GM12878 (cell line): ENCODE data around the gene MOXD1. TPM values are rescaled to one million over a fixed set of nuclear protein-coding genes. Genes with fewer than 3 reads are reported as not detected.

Experiments
- ATAC-seq: fragments of 200-7000 bp; cut with Tn5 transposase; 3 replicates; pipeline ENCODE4 v1.9.1; 2020; ENCODE audit warnings: mild to moderate bottlenecking, moderate library complexity
- BruUV-seq: library from RNA; stranded (reverse); fragments of 400-500 nt; replicated peaks from 2 replicates; lab custom pipeline; 2021; lab: Mats Ljungman, UMichigan
- CTCF ChIA-PET: fragments of 300-600 bp; sonication (Branson Sonifier 250); formaldehyde crosslinking; extraction: SDS; loops from one replicate; lab custom pipeline; 2021; ENCODE audit warnings: inconsistent platforms; lab: Yijun Ruan, JAX
- POLR2A ChIA-PET: fragments of 350-600 bp; formaldehyde crosslinking; extraction: SDS; loops from one replicate; lab custom pipeline; 2021; ENCODE audit warnings: inconsistent platforms; lab: Charles Lee
- RAD21 ChIA-PET: fragments of 300-600 bp; sonication (Branson Sonifier 250); formaldehyde crosslinking; loops from one replicate; lab custom pipeline; 2023; ENCODE audit warnings: antibody characterized with exemption; ENCODE audit not compliant: unreplicated experiment; lab: Charles Lee
- SMC1A ChIA-PET: fragments of 300-600 bp; sonication (Branson Sonifier 250); formaldehyde crosslinking; loops from one replicate; lab custom pipeline; 2023; ENCODE audit not compliant: unreplicated experiment, uncharacterized antibody; lab: Charles Lee
- DNase-seq: peaks from one replicate; pipeline ENCODE4 v3.0.0-alpha.2; 2011; ENCODE audit warnings: low read depth, low spot score
- FAIRE-seq: peaks from 3 replicates; lab custom pipeline; 2011; peaks lifted over from hg19 to GRCh38; lab: Jason Lieb, UNC
- H2AFZ ChIP-seq: 2 replicates; pipeline ENCODE4 v1.6.0; 2011; ENCODE audit warnings: low read depth, low read length, control low read depth; ENCODE audit not compliant: control insufficient read depth
- H3K27ac ChIP-seq: 2 replicates; pipeline ENCODE4 v1.5.1; 2011; ENCODE audit warnings: control low read depth; ENCODE audit not compliant: control insufficient read depth, insufficient read depth
- H3K27me3 ChIP-seq, 2 experiments: replicated peaks in 1 of 2; 2 replicates each; pipeline versions ENCODE4 v1.6.0 to v1.6.1; 2011; ENCODE audit warnings: low read length in 1 of 2; ENCODE audit not compliant: control insufficient read depth in 2 of 2, insufficient read depth in 2 of 2
- H3K36me3 ChIP-seq, 2 experiments: 2 replicates each; pipeline ENCODE4 v1.5.1; 2011; ENCODE audit warnings: low read length in 1 of 2; ENCODE audit not compliant: control insufficient read depth in 2 of 2, insufficient read depth in 2 of 2
- H3K4me1 ChIP-seq: 2 replicates; pipeline ENCODE4 v1.6.1; 2011; ENCODE audit warnings: mild to moderate bottlenecking, low read length, moderate library complexity, mixed read lengths; ENCODE audit not compliant: control insufficient read depth, insufficient read depth
- H3K4me2 ChIP-seq: 2 replicates; pipeline ENCODE4 v1.6.0; 2011; ENCODE audit warnings: control low read depth; ENCODE audit not compliant: control insufficient read depth, insufficient read depth
- H3K4me3 ChIP-seq: fragments of 200-600 bp; sonication (generic); 2 replicates; pipeline ENCODE4 v1.5.1; 2016
- H3K79me2 ChIP-seq: 2 replicates; pipeline ENCODE4 v1.6.0; 2011; ENCODE audit warnings: low read length; ENCODE audit not compliant: control insufficient read depth, insufficient read depth
- H3K9ac ChIP-seq: 2 replicates; pipeline ENCODE4 v1.8.0; 2011; ENCODE audit warnings: low read length, control low read depth, mixed read lengths; ENCODE audit not compliant: control insufficient read depth, insufficient read depth
- H3K9me3 ChIP-seq: replicated peaks from 3 replicates; pipeline ENCODE4 v1.5.1; 2011; ENCODE audit warnings: mild to moderate bottlenecking, low read length; ENCODE audit not compliant: control insufficient read depth, insufficient read depth
- H4K20me1 ChIP-seq: 2 replicates; pipeline ENCODE4 v1.6.0; 2011; ENCODE audit not compliant: control insufficient read depth, insufficient read depth
- BCL11A ChIP-seq: IDR thresholded peaks from 2 replicates; pipeline ENCODE4 v1.6.1; 2011; ENCODE audit warnings: low read depth, low read length
- BMI1 ChIP-seq: fragments of 450-650 bp; IDR thresholded peaks from 2 replicates; pipeline ENCODE4 v1.6.1; 2016; ENCODE audit warnings: mild to moderate bottlenecking, moderate library complexity, borderline replicate concordance
- E4F1 ChIP-seq: fragments of 450-650 bp; IDR thresholded peaks from 2 replicates; pipeline ENCODE4 v1.6.1; 2018; ENCODE audit warnings: borderline replicate concordance, mild to moderate bottlenecking; ENCODE audit not compliant: partially characterized antibody
- MTA2 ChIP-seq: fragments of 450-650 bp; IDR thresholded peaks from 2 replicates; pipeline ENCODE4 v1.6.1; 2016; ENCODE audit warnings: low read depth, mild to moderate bottlenecking, moderate library complexity
- MYC ChIP-seq: IDR thresholded peaks from 2 replicates; pipeline ENCODE4 v1.6.1; 2011; ENCODE audit warnings: mild to moderate bottlenecking, low read length, moderate library complexity, inconsistent platforms; ENCODE audit not compliant: insufficient read depth, insufficient replicate concordance, insufficient read length, severe bottlenecking
- RB1 ChIP-seq: fragments of 450-650 bp; formaldehyde crosslinking; IDR thresholded peaks from 2 replicates; pipeline ENCODE4 v1.6.1; 2017; ENCODE audit warnings: mild to moderate bottlenecking, borderline replicate concordance
- RELB ChIP-seq: fragments of 450-650 bp; IDR thresholded peaks from 2 replicates; pipeline ENCODE4 v1.6.1; 2017; ENCODE audit warnings: low read depth, mild to moderate bottlenecking, moderate library complexity
- SREBF2 ChIP-seq: IDR thresholded peaks from 2 replicates; pipeline ENCODE4 v1.6.1; 2012; ENCODE audit warnings: mild to moderate bottlenecking, low read length
- STAT1 ChIP-seq: fragments of 450-650 bp; conservative IDR thresholded peaks from 2 replicates; pipeline ENCODE4 v1.6.1; 2014; ENCODE audit warnings: antibody characterized with exemption, mild to moderate bottlenecking
- ZNF384 ChIP-seq: IDR thresholded peaks from 2 replicates; pipeline ENCODE4 v1.6.1; 2012; ENCODE audit warnings: low read depth, mild to moderate bottlenecking, low read length, improper control_type of control experiment, borderline replicate concordance
- WGBS: methylation state at CpG from one replicate; pipeline ENCODE4 v1.1.6; 2016; ENCODE audit warnings: low lambda C conversion rate; ENCODE audit not compliant: insufficient replicate concordance, insufficient coverage; ENCODE audit errors: missing lambda C conversion rate; 5-methylcytosine and 5-hydroxymethylcytosine counted together
- in situ Hi-C: fragments of 300-500 bp; cut with MboI; formaldehyde crosslinking; loops from 9 replicates; pipeline ENCODE4 v1.14.3; 2018; ENCODE audit warnings: mixed read lengths
- intact Hi-C: fragments of 100-400 bp; cut with micrococcal nuclease; formaldehyde crosslinking; loops from one replicate; pipeline ENCODE4 v1.14.2; 2022; ENCODE audit not compliant: unreplicated experiment
- polyA plus RNA-seq, 11 experiments: library from polyadenylated mRNA; depleted of rRNA in 4 of 11; unstranded in 6 of 11; stranded (reverse) in 5 of 11; fragments of >200 nt; fragmentation: Nextera tagmentation in 4 of 11; fragmentation: Illumina TruSeq in 1 of 11; extraction: Ambion mirVana in 4 of 11; extraction: Trizol in 1 of 11; gene quantifications; 1 replicate in 1 of 11; 2 replicates in 10 of 11; pipeline versions ENCODE4 v1.2.1 to v1.2.3, GENCODE V29; 2011 to 2016; ENCODE audit warnings: inconsistent platforms in 2 of 11, missing spikeins in 2 of 11, low read depth in 1 of 11
- total RNA-seq, 4 experiments: library from RNA; depleted of rRNA in 3 of 4; stranded (reverse); fragments of >200 nt in 3 of 4; fragmentation: Illumina TruSeq in 1 of 4; extraction: Trizol in 1 of 4; gene quantifications; 2 replicates each; pipeline versions ENCODE4 v1.2.1 to v1.2.3, GENCODE V29; 2013 to 2021
- TF ChIP-seq, protein P1 (sequence below): fragments of 450-650 bp; IDR thresholded peaks from 2 replicates; pipeline ENCODE4 v1.6.1; 2017; ENCODE audit warnings: mild to moderate bottlenecking, moderate library complexity
- TF ChIP-seq, protein P2 (sequence below): fragments of 450-650 bp; conservative IDR thresholded peaks from 2 replicates; pipeline ENCODE4 v1.6.1; 2017; ENCODE audit warnings: mild to moderate bottlenecking, moderate library complexity

MOXD1 gene
- total and polyA plus RNA-seq, 10 of the 15 experiments (the other 5 are each of a cell fraction or from before 2014, with no cell fraction given): 0.03 to 2.1 (median 0.64) TPM

GRCh38 chr6:132286298-132287019 is 114.8 kb downstream of the MOXD1 start:
- Histone ChIP-seq H3K4me1 (peaks cover 3% of the 10 kb centered on the region), H3K36me3 (no peaks in the 10 kb centered on the region), H2AFZ (no peak overlapping the region), H3K4me3 (no peak overlapping the region), H3K27me3 (no peaks in the 10 kb centered on the region; a peak in 1 of 4 replicates), H3K9ac (no peak overlapping the region), H3K27ac (no peak overlapping the region), H3K79me2 (no peaks in the 10 kb centered on the region), H4K20me1 (no peaks in the 10 kb centered on the region), H3K4me2 (no peak overlapping the region), H3K9me3 (no peaks in the 10 kb centered on the region)
- in situ Hi-C loops: no loop called here
- intact Hi-C loops: loop anchor here (10.0 kb wide), 1 partner anchor 378 kb away; no protein-coding TSS in a partner anchor
- ChIA-PET POLR2A (no interaction called here), RAD21 (no interaction called here), SMC1A (no interaction called here), CTCF (interaction anchor here (0.6 to 15.9 kb wide), 3 partner anchors 3 to 144 kb away, joined by 3 to 462 read pairs (median 462); no protein-coding TSS in a partner anchor)
- no peak for FAIRE-seq
- no peak for DNase-seq
- 47% methylated on average over 5 of the region's 5 CpGs for WGBS
- peak; percentile 72 for ATAC-seq
- no TSS peak for BruUV-seq
- TF ChIP-seq SREBF2: no peak
- TF ChIP-seq BMI1: no peak
- no peak for TF ChIP-seq ZNF384
- no peak for TF ChIP-seq RB1
- TF ChIP-seq MTA2: no peak
- no peak for TF ChIP-seq STAT1
- TF ChIP-seq, protein P1, sequence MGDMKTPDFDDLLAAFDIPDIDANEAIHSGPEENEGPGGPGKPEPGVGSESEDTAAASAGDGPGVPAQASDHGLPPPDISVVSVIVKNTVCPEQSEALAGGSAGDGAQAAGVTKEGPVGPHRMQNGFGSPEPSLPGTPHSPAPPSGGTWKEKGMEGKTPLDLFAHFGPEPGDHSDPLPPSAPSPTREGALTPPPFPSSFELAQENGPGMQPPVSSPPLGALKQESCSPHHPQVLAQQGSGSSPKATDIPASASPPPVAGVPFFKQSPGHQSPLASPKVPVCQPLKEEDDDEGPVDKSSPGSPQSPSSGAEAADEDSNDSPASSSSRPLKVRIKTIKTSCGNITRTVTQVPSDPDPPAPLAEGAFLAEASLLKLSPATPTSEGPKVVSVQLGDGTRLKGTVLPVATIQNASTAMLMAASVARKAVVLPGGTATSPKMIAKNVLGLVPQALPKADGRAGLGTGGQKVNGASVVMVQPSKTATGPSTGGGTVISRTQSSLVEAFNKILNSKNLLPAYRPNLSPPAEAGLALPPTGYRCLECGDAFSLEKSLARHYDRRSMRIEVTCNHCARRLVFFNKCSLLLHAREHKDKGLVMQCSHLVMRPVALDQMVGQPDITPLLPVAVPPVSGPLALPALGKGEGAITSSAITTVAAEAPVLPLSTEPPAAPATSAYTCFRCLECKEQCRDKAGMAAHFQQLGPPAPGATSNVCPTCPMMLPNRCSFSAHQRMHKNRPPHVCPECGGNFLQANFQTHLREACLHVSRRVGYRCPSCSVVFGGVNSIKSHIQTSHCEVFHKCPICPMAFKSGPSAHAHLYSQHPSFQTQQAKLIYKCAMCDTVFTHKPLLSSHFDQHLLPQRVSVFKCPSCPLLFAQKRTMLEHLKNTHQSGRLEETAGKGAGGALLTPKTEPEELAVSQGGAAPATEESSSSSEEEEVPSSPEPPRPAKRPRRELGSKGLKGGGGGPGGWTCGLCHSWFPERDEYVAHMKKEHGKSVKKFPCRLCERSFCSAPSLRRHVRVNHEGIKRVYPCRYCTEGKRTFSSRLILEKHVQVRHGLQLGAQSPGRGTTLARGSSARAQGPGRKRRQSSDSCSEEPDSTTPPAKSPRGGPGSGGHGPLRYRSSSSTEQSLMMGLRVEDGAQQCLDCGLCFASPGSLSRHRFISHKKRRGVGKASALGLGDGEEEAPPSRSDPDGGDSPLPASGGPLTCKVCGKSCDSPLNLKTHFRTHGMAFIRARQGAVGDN: no peak
- TF ChIP-seq E4F1: no peak
- TF ChIP-seq, protein P2, sequence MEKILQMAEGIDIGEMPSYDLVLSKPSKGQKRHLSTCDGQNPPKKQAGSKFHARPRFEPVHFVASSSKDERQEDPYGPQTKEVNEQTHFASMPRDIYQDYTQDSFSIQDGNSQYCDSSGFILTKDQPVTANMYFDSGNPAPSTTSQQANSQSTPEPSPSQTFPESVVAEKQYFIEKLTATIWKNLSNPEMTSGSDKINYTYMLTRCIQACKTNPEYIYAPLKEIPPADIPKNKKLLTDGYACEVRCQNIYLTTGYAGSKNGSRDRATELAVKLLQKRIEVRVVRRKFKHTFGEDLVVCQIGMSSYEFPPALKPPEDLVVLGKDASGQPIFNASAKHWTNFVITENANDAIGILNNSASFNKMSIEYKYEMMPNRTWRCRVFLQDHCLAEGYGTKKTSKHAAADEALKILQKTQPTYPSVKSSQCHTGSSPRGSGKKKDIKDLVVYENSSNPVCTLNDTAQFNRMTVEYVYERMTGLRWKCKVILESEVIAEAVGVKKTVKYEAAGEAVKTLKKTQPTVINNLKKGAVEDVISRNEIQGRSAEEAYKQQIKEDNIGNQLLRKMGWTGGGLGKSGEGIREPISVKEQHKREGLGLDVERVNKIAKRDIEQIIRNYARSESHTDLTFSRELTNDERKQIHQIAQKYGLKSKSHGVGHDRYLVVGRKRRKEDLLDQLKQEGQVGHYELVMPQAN: no peak
- no peak for TF ChIP-seq BCL11A
- TF ChIP-seq MYC: no peak
- TF ChIP-seq RELB: no peak
